CD4-positive, alpha-beta T cell treated with Interleukin-6 at 100 ng/mL for 8 hours (primary cell): Measurements from ENCODE around the gene B4GALNT3.
A peak's percentile ranks its signal among the peaks of the same experiment; 100 is the strongest.
"Not testable (repeated sequence)": the region's sequence is repeated elsewhere in the genome, so short reads cannot be mapped to it uniquely, and the experiment has no call there.

Experiments
- DNase-seq: peaks from one replicate; pipeline ENCODE4 v3.0.0-alpha.2; 2020; ENCODE audit warnings: mixed read lengths, low spot score

B4GALNT3 gene

DNA sequence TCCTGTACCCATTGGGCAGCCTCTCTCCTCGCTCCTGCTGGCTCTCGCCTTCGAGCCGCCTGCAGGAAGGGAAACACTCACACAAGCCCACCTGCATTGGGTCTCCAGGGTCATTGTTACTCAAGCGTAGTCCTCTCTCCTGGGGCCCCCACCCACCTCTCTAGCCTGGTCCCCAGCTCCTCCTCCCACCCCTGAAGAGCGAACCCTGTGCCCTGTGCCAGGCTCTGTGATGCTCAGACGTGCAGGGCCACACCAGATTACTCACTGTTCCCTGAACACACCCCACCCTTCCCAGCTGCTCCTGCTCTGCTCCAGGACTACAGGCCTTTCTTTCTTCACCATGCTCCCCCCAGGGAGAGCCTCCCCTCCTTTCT is 115.4 kb downstream of the B4GALNT3 start:
- no peak for DNase-seq

- DNase-seq = peak; percentile 80
Observed at GRCh38 chr12:575948-576614, 116.3 kb downstream of the B4GALNT3 start.

GRCh38 chr12:576615-577110 is 116.9 kb downstream of the B4GALNT3 start:
- no peak for DNase-seq

GRCh38 chr12:577994-578747 is 118.4 kb downstream of the B4GALNT3 start:
- not testable (repeated sequence) for DNase-seq

DNA sequence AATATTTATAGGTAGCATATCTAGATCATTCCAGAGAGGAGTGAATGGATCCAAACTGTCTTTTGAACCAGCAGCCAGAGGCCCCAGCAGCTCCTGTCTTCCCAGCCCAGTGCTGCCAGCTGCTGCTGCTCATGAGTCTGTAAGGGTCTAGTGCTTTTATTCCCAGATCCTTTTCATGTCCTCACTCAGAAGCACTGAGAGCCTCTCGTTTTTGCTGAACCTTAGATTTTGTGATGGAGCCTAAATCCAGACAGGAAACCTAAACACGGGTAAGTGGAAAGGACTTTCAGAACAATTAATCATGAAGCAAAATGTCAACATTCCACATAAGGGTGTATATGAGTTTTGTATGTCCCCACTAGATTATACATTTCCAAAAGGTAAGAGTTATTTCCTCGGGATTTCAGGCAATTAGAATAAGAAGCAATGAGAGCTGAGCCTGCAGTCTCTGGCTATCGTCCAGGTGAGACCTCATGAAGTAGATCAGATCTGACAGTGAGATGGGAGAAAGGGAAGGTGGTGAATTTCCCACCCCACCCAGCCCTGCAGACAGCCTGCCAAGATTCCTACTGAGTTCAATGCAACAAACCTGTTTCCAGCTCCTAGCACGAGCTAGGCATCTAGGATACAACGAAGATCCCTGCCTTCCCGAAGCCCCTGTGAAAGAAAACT is 119.1 kb downstream of the B4GALNT3 start:
- DNase-seq = no peak

- DNase-seq = no peak
Observed at GRCh38 chr12:579420-580110, 119.8 kb downstream of the B4GALNT3 start.

DNA sequence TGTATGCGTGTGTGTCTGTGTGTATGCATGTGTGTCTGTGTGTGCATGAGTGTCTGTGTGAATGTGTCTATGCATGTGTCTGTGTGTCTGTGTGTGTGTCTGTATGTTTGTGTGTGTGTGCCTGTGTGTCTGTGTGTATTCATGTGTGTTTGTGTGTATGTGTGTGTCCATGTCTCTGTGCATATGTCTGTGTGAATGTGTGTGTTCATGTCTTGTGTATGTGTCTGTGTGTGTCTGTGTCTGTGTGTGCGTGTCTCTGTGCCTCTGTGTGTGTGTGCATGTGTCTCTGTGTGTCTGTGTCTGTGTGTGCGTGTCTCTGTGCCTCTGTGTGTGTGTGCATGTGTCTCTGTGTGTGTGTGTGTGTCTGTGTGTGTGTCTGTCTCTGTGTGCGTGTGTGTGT is 121.1 kb downstream of the B4GALNT3 start:
- no peak for DNase-seq

GRCh38 chr12:581321-581720 is 121.6 kb downstream of the B4GALNT3 start:
- DNase-seq = no peak

GRCh38 chr12:581746-582145 is 122.0 kb downstream of the B4GALNT3 start:
- no peak for DNase-seq

- DNase-seq = no peak
Observed at GRCh38 chr12:583251-583869, 123.6 kb downstream of the B4GALNT3 start.

GRCh38 chr12:585062-586061 is 125.6 kb downstream of the B4GALNT3 start:
- no peak for DNase-seq

DNA sequence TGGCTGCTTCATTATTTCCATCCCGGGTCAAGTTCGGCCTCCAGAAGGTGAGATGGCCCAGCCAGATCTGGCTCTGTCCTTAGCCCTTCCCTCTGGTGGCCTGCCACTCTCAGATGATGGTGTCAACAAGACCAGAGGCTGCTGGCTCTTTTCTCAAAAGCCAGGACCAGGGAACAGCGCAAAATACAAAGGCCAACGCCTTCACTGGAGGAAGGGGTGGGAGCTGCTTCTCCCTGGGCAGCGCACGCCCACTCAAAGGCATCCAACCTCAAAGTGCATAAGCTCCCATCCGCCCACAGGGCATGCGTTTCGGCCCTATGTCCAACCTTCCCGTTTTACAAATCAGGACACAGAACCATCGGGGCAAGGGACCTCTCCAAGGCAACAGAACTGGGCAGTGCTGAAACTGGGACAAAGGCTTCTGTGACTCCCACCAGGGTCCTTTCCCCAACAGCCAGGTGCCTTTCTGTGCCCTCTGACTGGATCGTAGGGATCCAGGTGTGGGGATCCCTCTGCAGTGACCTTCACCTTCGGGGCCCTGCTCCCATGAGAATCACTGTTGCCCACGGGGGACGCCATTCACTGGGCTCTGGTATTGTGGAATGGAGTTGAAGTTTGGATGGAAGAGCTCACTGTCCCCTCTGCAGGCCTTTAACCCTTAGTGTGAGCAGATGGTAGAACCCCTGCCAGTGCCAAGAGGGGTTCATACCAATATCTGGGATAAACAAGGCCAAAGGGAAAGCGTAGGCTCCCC is 126.8 kb downstream of the B4GALNT3 start:
- DNase-seq = no peak

- DNase-seq = no peak
Observed at GRCh38 chr12:587132-588023, 127.6 kb downstream of the B4GALNT3 start.

DNA sequence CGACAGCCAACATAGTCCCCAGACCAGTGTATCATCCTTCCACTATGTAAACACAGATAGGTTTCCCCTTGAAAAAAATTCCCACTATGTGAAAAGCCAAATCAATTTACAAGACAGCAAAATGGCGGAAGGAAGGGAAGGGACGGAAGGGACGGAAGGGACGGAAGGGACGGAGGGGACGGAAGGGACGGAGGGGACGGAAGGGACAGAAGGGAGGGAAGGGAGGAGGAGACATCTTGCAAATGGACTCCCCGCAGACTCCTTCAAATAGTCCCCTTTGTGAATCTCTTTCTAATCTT is 128.2 kb downstream of the B4GALNT3 start:
- no peak for DNase-seq

- no peak for DNase-seq
Observed at GRCh38 chr12:588646-589045, 128.9 kb downstream of the B4GALNT3 start.

DNA sequence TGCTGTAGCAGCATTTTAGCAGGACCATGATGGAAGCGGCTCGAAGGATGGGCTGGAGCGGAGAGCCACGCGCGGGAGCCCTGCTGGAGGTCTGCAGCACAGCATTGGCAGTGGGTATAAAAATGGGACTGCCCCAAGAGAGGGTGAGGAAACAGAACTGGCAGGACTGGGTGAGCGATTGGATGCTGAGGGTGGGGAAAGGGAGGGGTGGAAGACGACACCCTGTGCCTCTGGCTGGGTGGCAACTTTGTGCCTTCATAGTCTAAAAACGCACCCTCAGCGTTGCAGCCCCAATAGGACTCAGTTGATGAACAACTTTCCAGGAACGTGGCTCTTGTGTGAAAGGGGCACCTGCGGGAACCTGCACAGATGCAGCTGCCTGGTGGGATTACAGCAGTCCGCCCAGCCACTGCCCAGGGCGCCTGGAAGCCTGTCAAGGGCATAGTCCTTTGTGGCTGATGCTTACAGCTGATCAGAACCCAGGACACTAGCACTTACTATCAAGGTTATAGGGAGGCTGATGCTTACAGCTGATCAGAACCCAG is 130.5 kb downstream of the B4GALNT3 start:
- no peak for DNase-seq

DNA sequence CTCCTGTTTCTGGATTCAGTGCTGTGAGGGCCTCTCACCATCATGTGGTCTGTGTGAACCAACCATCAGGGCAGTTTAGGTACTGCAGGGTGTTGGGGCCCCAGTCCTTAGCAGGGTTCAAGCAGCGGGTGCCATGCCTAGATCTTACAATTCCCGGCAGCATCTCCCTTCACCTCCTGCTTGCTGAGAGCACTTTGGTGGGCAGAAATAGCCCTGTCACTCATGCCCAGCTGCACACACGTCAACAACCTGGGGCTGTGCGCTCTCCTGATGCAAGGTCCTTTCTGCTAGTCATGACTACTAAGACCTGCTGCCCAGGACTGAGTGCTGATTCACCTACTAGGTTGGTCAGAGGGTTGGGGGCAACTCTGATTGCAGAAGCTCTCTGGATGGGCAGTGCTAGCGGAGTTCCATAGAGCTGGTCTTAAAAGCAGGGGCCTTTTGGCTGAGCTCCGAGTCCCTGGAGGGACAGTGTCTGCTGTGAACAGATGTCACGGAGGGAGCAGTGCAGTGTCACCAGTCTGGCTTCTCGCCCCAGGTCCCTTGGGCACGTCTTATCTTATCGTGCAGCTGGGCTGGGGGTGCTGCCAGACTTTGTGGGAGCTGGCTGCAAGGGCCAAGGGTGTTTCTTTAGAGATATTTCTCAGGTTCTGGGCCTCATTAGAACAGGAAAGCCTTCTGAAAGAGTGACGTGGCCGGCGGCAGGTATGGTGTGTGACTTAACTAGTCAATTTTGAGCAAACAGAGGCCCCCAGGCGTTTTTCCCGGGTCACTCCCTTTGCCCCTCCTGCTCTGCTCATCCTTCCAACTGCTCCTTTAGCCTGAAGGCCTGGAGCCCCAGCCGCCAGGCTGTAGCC is 131.7 kb downstream of the B4GALNT3 start:
- DNase-seq = no peak

- no peak for DNase-seq
Observed at GRCh38 chr12:592024-592505, 132.3 kb downstream of the B4GALNT3 start.
